Endothelial cell (in vitro differentiated cells): Measurements from ENCODE around the gene GPR3. TPM values are rescaled to one million over a fixed set of nuclear protein-coding genes. Genes with fewer than 3 reads are reported as not detected.
"Not testable (repeated sequence)": the region's sequence is repeated elsewhere in the genome, so short reads cannot be mapped to it uniquely, and the experiment has no call there.

Experiments
- DNase-seq: peaks from one replicate; pipeline ENCODE4 v3.0.0; 2021; ENCODE audit warnings: low spot score
- H3K27ac Mint-ChIP-seq: one replicate; pipeline ENCODE4 v1.8.0; 2021; ENCODE audit warnings: mixed read lengths, inconsistent platforms; ENCODE audit not compliant: unreplicated experiment
- H3K27me3 Mint-ChIP-seq: one replicate; pipeline ENCODE4 v1.8.0; 2021; ENCODE audit warnings: mild to moderate bottlenecking, moderate library complexity, mixed read lengths, inconsistent platforms; ENCODE audit not compliant: unreplicated experiment
- H3K36me3 Mint-ChIP-seq: one replicate; pipeline ENCODE4 v1.8.0; 2021; ENCODE audit warnings: mild to moderate bottlenecking, low read depth, mixed read lengths, inconsistent platforms; ENCODE audit not compliant: unreplicated experiment
- H3K4me1 Mint-ChIP-seq: one replicate; pipeline ENCODE4 v1.8.0; 2021; ENCODE audit warnings: mild to moderate bottlenecking, mixed read lengths, inconsistent platforms; ENCODE audit not compliant: unreplicated experiment
- H3K4me3 Mint-ChIP-seq: one replicate; pipeline ENCODE4 v1.8.0; 2021; ENCODE audit warnings: mild to moderate bottlenecking, mixed read lengths, inconsistent platforms; ENCODE audit not compliant: unreplicated experiment
- H3K9me3 Mint-ChIP-seq: one replicate; pipeline ENCODE4 v1.8.0; 2021; ENCODE audit warnings: mixed read lengths, inconsistent platforms; ENCODE audit not compliant: unreplicated experiment
- CTCF ChIP-seq: fragments of 200-600 bp; sonication (generic); IDR thresholded peaks from one replicate; pipeline ENCODE4 v1.5.0; 2021; ENCODE audit warnings: antibody characterized with exemption; ENCODE audit not compliant: unreplicated experiment
- total RNA-seq: library from RNA; stranded (reverse); fragmentation: NEBNext Ultra II Directional; extraction: Animal tissue kit (Norgen Biotek cat#: 25700); gene quantifications from one replicate; pipeline ENCODE4 v1.2.1, GENCODE V29; 2021; ENCODE audit not compliant: unreplicated experiment

The GPR3 gene
- total RNA-seq, 1 donor from 2014 or later = 2.4 TPM

GRCh38 chr1:27406362-27406680 lies 13.9 kb downstream of the GPR3 start:
- peaks cover 23% of the 10 kb centered on the region for H3K4me1 Mint-ChIP-seq
- no peak overlapping the region for H3K4me3 Mint-ChIP-seq
- no peak for TF ChIP-seq CTCF
- H3K9me3 Mint-ChIP-seq = no peaks in the 10 kb centered on the region
- DNase-seq = no peak
- peaks cover 27% of the 10 kb centered on the region for H3K36me3 Mint-ChIP-seq
- H3K27me3 Mint-ChIP-seq = peaks cover 18% of the 10 kb centered on the region
- H3K27ac Mint-ChIP-seq = peak overlapping the region; percentile 36

GRCh38 chr1:27406791-27407190 lies 14.4 kb downstream of the GPR3 start:
- Mint-ChIP-seq H3K36me3 (peaks cover 29% of the 10 kb centered on the region), H3K27me3 (peaks cover 18% of the 10 kb centered on the region), H3K4me1 (peaks cover 21% of the 10 kb centered on the region)
- DNase-seq, H3K27ac Mint-ChIP-seq, H3K4me3 Mint-ChIP-seq, H3K9me3 Mint-ChIP-seq: not testable (repeated sequence)

- Mint-ChIP-seq H3K27me3 (peaks cover 11% of the 10 kb centered on the region), H3K4me1 (peaks cover 21% of the 10 kb centered on the region), H3K27ac (no peak overlapping the region), H3K4me3 (no peak overlapping the region), H3K9me3 (no peaks in the 10 kb centered on the region), H3K36me3 (peaks cover 36% of the 10 kb centered on the region)
- TF ChIP-seq CTCF = no peak
- no peak for DNase-seq
Observed at GRCh38 chr1:27408151-27408550, 15.7 kb downstream of the GPR3 start.

- no peak overlapping the region for H3K4me3 Mint-ChIP-seq
- TF ChIP-seq CTCF = no peak
Observed at GRCh38 chr1:27409669-27410068, 17.2 kb downstream of the GPR3 start.

GRCh38 chr1:27410709-27411108 lies 18.3 kb downstream of the GPR3 start:
- H3K27ac Mint-ChIP-seq = peak overlapping the region; percentile 37
- TF ChIP-seq CTCF = no peak
- H3K9me3 Mint-ChIP-seq = no peaks in the 10 kb centered on the region
- peaks cover 49% of the 10 kb centered on the region for H3K36me3 Mint-ChIP-seq
- H3K27me3 Mint-ChIP-seq = peaks cover 6% of the 10 kb centered on the region
- H3K4me1 Mint-ChIP-seq = peaks cover 20% of the 10 kb centered on the region
- no peak for DNase-seq
- peak overlapping the region; percentile 33 for H3K4me3 Mint-ChIP-seq

More at GRCh38 chr1:27409669-27410068, 17.2 kb downstream of the GPR3 start:
- no peak overlapping the region for H3K27ac Mint-ChIP-seq
- peaks cover 13% of the 10 kb centered on the region for H3K4me1 Mint-ChIP-seq
- H3K9me3 Mint-ChIP-seq = no peaks in the 10 kb centered on the region
- peaks cover 40% of the 10 kb centered on the region for H3K36me3 Mint-ChIP-seq
- H3K27me3 Mint-ChIP-seq = peaks cover 6% of the 10 kb centered on the region
- DNase-seq = no peak

- Mint-ChIP-seq H3K27ac (no peak overlapping the region), H3K9me3 (no peaks in the 10 kb centered on the region), H3K36me3 (peaks cover 63% of the 10 kb centered on the region), H3K4me1 (peaks cover 34% of the 10 kb centered on the region), H3K27me3 (peaks cover 12% of the 10 kb centered on the region), H3K4me3 (no peak overlapping the region)
- no peak for TF ChIP-seq CTCF
- DNase-seq = no peak
Observed at GRCh38 chr1:27412502-27412901, 20.1 kb downstream of the GPR3 start.
